GM12865 (cell line): ENCODE results near the gene PCDHGB2.
"Not testable (repeated sequence)": the region's sequence is repeated elsewhere in the genome, so short reads cannot be mapped to it uniquely, and the experiment has no call there.

Experiments used
- DNase-seq: peaks from one replicate; pipeline ENCODE4 v3.0.0; 2010; ENCODE audit warnings: low read depth
- H3K4me3 ChIP-seq: 2 replicates; pipeline ENCODE4 v1.5.1; 2011; ENCODE audit warnings: mild to moderate bottlenecking, low read depth, low read length, control low read depth
- CTCF ChIP-seq: IDR thresholded peaks from 2 replicates; pipeline ENCODE4 v1.5.1; 2011; ENCODE audit warnings: low read length, control low read depth, low read depth, inconsistent platforms; ENCODE audit not compliant: insufficient read depth; ENCODE audit errors: missing control alignments

The PCDHGB2 gene

GRCh38 chr5:141366016-141366896 is 6.5 kb downstream of the PCDHGB2 start:
- no peak for TF ChIP-seq CTCF
- H3K4me3 ChIP-seq = no peak overlapping the region
- DNase-seq = no peak

GRCh38 chr5:141369994-141370848 is 10.4 kb downstream of the PCDHGB2 start, which contains the start of gene PCDHGB3:
Gene PCDHGB3 (plus strand): TSS chr5:141370242. CDS start chr5:141370395, 153 bp downstream.
- H3K4me3 ChIP-seq = peak within 1 kb of the TSS; percentile 59
- peak; percentile 51 for TF ChIP-seq CTCF
- peak; percentile 83 for DNase-seq

GRCh38 chr5:141371572-141372475 is 12.0 kb downstream of the PCDHGB2 start:
- no peak overlapping the region for H3K4me3 ChIP-seq
- DNase-seq = no peak
- TF ChIP-seq CTCF = no peak

- no peak for DNase-seq
- peak; percentile 28 for TF ChIP-seq CTCF
- H3K4me3 ChIP-seq = no peak within 1 kb of the TSS
Observed at GRCh38 chr5:141373673-141374317, 14.0 kb downstream of the PCDHGB2 start, which contains the start of gene PCDHGA6. Gene PCDHGA6 (plus strand): TSS chr5:141373891. CDS start chr5:141374084, 193 bp downstream.

GRCh38 chr5:141374627-141375026 is 14.8 kb downstream of the PCDHGB2 start:
- H3K4me3 ChIP-seq = no peak overlapping the region
- no peak for DNase-seq
- TF ChIP-seq CTCF = no peak

- not testable (repeated sequence) for DNase-seq, H3K4me3 ChIP-seq
Observed at GRCh38 chr5:141375444-141376155, 15.8 kb downstream of the PCDHGB2 start.
